ENCODE measurements around the gene NAA50.

Gene NAA50

GRCh38 chr3:113730550-113730949 is 15.5 kb downstream of the NAA50 start:
- TF ChIP-seq CTCF (IDR thresholded peaks at IDR 0.05; ENCODE audit: low read depth, low read length) = no peak
- in situ Hi-C loops (cut with HindIII; ENCODE audit: low sequenced_read_pairs) = no loop called here
- DNase-seq (ENCODE audit: low read depth, low spot score) = no peak
- no peak overlapping the region for H3K4me3 ChIP-seq (ENCODE audit: low read depth, low read length)

DNA sequence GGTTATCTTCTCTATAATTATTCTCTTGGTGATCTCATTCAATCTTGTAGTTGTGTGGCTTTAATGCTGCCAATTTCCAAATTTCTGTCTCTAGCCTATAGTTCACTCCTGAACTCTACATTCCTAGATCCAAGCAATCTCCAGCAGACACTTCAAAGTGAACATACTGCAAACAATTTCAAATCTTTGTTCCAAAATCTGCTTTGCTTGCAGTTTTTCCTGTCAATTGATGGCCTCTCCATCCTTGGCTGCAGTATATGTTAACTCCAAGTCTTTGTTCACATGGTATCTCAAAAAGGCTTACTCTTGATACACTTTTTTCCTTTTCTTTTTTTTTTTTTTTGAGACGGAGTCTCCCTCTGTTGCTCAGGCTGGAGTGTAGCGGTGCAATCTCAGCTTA is 17.4 kb downstream of the NAA50 start:
- no peak for DNase-seq (ENCODE audit: low read depth, low spot score)
- H3K4me3 ChIP-seq (ENCODE audit: low read depth, low read length) = no peak overlapping the region
- no peak for TF ChIP-seq CTCF (IDR thresholded peaks at IDR 0.05; ENCODE audit: low read depth, low read length)
- in situ Hi-C loops (cut with HindIII; ENCODE audit: low sequenced_read_pairs) = no loop called here

DNA sequence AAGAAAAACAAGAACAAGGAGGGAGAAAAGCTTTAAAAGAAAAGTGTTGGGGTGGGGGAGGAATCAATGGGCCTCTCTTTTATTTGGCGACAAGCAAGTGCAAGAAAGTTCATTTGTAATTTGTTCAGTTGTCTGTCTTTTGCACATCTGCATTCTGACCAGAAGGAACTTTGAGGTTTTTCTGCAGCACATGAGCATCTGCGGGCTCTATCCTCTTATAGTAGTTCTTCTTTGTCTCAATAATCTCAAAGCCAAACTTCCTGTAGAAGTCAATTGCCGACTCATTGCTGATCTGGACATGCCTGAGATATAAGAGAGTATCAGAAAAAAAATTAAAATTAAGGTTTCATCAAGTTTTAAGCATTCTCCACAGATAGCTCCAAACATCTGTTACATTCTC is 24.4 kb downstream of the NAA50 start:
- no peak for DNase-seq (ENCODE audit: low read depth, low spot score)
- TF ChIP-seq CTCF (IDR thresholded peaks at IDR 0.05; ENCODE audit: low read depth, low read length) = no peak
- H3K4me3 ChIP-seq (ENCODE audit: low read depth, low read length) = no peak overlapping the region
- in situ Hi-C loops (cut with HindIII; ENCODE audit: low sequenced_read_pairs) = no loop called here

DNA sequence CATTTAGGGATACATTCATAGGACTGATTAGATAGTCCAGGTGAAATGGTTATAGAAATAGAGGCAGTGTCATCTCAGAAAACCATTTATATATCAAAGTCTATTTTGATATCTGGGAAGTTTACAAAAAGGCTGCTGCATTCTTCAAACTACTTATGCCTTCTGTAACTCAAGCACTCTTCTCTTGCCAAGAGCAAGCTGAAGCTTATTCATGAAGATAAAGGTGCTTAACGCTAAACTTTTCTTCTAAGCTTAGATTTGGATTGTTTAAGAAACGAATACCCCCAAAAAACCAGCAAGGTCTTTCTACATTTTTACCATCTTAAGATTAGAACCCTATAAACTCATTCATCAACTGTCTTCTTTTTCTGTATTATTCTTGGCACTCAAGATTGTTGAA is 26.3 kb downstream of the NAA50 start:
- in situ Hi-C loops (cut with HindIII; ENCODE audit: low sequenced_read_pairs) = no loop called here

DNA sequence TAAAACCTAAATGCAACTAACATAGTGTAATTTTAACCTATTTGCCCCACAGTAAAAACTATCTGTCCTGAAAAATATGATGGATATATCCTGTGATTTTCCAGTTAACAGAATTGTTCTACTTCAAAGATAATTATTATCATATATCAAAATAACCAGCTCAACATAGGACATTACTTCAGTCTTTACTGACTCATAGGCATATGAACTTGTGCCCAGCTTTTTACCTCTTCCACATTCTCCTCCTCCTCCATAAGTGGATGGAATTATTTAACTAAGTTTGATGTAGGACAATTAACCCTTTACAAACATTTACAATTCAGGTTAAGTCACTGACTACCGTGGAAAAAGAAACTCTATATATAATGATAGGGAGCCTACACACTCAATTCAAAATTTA is 26.8 kb downstream of the NAA50 start:
- in situ Hi-C loops (cut with HindIII; ENCODE audit: low sequenced_read_pairs) = no loop called here

More for the DNA sequence above, 26.3 kb downstream of the NAA50 start:
- H3K4me3 ChIP-seq (ENCODE audit: low read depth, low read length) = no peak overlapping the region
- TF ChIP-seq CTCF (IDR thresholded peaks at IDR 0.05; ENCODE audit: low read depth, low read length) = no peak
- DNase-seq (ENCODE audit: low read depth, low spot score) = no peak

DNA sequence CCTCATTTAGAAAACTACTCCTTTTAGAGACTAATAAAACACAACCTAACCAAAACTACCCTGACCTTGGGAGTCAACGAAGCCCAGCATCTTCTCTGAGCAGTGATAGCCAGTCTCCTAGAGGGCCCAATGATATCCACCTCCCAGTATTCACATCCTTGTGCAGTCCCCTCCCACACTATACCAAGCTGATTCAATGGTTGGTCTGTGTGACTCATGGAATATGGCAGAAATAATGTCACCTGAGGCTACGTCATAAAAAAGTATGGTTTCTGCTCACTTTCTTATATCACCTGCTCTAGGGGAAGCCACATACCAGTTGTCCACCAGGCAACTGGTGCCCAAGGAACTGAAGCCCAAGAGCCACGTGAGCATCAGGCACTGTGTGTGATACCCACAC is 28.2 kb downstream of the NAA50 start:
- DNase-seq (ENCODE audit: low read depth, low spot score) = no peak

More for the DNA sequence above, 26.8 kb downstream of the NAA50 start:
- H3K4me3 ChIP-seq (ENCODE audit: low read depth, low read length) = no peak overlapping the region
- DNase-seq (ENCODE audit: low read depth, low spot score) = no peak
- no peak for TF ChIP-seq CTCF (IDR thresholded peaks at IDR 0.05; ENCODE audit: low read depth, low read length)

More for the DNA sequence above, 28.2 kb downstream of the NAA50 start:
- TF ChIP-seq CTCF (IDR thresholded peaks at IDR 0.05; ENCODE audit: low read depth, low read length) = no peak
- in situ Hi-C loops (cut with HindIII; ENCODE audit: low sequenced_read_pairs) = no loop called here
- H3K4me3 ChIP-seq (ENCODE audit: low read depth, low read length) = no peak overlapping the region

Measured in astrocyte of the spinal cord (primary cell).